Measurements from ENCODE around the gene CES4A. TPM values are rescaled to one million over a fixed set of nuclear protein-coding genes. Genes with fewer than 3 reads are reported as not detected.
"Not testable (repeated sequence)": the region's sequence is repeated elsewhere in the genome, so short reads cannot be mapped to it uniquely, and the experiment has no call there.

CES4A gene
- total RNA-seq, 1 donor = 8.1 TPM

DNA sequence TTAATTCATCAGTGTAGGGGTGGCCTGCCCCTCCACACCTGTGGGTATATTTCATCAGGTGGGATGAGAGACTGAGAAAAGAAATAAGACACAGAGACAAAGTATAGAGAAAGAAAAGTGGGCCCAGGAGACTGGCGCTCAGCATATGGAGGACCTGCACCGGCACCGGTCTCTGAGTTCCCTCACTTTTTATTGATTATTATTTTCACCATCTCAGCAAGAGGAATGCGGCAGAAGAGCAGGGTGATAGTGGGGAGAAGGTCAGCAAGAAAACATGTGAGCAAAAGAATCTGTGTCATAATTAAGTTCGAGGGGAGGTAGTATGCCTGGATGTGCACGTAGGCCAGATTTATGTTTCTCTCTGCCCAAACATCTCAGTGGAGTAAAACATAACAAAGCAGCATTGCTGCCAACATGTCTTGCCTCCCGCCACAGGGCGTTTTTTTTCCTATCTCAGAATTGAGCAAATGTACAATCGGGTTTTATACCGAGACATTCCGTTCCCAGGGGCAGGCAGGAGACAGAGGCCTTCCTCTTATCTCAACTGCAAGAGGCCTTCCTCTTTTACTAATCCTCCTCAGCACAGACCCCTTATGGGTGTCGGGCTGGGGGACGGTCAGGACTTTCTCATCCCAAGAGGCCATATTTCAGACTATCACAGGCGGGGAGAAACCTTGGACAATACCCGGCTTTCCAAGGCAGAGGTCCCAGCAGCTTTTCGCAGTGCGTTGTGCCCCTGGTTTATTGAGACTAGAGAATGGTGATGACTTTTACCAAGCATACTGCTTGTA, 32.8 kb upstream of the CES4A start:
- not testable (repeated sequence) for DNase-seq (ENCODE audit: low read depth in 2 of 3, low spot score in 2 of 3)

DNA sequence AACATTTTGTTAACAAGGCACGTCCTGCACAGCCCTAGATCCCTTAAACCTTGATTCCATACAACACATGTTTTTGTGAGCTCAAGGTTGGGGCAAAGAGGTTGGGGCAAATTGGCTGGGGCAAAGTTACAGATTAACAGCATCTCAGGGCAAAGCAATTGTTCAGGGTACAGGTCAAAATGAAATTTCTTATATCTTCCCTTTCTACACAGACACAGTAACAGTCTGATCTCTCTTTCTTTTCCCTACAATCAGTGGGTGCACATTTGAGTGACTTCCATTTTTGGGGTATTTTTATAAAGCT, 32.3 kb upstream of the CES4A start:
- DNase-seq (ENCODE audit: low read depth in 2 of 3, low spot score in 2 of 3) = not testable (repeated sequence)

DNA sequence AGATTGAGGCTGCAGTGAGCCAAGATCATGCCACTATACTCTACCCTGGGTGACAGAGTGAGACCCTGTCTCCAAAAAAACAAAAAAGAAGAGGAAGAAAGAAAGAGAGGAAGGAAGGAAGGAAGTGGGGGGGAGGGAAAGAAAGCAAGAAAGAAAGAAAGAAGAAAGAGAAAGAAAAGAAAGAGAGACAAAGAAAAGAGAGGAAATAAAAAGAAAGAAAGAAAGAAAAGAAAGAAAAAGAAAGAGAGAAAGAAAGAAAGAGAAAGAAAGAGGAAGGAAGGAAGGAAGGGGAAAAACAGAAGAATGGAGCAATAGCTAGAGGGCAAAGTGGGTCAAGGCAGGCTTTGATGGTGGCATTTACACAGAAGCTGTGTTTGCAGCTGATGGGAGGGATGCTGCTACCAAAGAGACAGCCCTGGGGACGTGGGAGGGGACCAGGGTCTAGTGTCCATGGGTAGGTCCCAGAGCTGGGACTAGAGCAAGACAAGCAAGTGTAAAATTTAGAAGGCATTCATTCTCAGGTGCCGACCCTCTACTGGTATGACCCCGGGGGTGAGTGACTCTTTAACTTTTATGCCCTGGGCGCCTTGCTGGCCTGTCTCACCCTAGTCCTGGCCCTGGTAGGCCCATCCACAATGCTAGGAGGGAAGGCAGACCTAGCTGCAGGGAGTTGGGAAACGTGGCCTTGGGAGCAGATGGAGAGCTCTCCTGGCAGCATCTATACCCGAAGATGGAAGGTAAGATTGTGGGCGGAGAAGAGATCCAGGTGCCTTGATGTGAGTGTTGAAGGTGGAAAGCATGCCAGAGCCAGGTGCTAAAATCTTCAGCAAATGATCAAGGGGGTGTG, 29.3 kb upstream of the CES4A start:
- no peak for DNase-seq (ENCODE audit: low read depth in 2 of 3, low spot score in 2 of 3)

DNA sequence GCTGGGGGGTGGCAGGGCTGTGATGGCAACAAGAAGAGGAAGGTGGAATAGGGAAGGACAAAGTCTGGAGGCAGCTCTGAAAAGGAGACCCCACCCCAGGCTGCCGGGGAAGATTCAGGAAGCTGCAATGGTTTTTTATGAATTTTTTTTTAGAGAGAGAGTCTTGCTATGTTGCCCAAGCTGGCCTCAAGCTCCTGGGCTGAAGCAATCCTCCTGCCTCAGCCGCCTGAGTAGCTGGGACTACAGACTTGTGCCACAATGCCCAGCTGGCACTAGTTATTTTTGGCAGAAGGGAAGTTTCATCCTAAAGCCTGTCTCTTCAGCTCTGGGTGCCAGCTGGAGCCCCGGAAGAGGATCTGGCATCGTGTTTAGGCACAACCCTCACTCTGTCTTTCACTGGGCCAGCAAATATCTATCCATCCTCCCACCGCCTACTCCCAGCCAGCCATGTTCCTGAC, 28.7 kb upstream of the CES4A start:
- DNase-seq (ENCODE audit: low read depth in 2 of 3, low spot score in 2 of 3) = no peak

DNA sequence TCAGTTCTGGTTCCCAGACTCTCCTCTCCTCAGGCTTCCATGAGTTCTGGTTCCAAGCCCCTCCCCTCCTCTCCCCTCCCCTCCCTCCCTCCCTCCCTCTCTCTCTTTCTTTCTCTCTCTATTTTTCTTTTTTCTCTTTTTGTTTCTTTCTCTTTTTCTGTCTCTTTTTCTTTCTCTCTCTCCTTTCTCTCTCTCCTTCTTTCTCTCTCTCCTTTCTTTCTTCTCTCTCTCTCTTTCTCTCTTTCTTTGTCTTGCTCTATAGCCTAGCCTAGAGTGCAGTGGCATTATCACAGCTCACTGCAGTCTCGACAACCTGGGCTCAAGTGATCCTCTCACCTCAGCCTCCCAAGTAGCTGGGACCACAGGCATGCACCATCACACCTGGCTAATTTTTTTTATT, 28.1 kb upstream of the CES4A start:
- DNase-seq (ENCODE audit: low read depth in 2 of 3, low spot score in 2 of 3) = no peak

DNA sequence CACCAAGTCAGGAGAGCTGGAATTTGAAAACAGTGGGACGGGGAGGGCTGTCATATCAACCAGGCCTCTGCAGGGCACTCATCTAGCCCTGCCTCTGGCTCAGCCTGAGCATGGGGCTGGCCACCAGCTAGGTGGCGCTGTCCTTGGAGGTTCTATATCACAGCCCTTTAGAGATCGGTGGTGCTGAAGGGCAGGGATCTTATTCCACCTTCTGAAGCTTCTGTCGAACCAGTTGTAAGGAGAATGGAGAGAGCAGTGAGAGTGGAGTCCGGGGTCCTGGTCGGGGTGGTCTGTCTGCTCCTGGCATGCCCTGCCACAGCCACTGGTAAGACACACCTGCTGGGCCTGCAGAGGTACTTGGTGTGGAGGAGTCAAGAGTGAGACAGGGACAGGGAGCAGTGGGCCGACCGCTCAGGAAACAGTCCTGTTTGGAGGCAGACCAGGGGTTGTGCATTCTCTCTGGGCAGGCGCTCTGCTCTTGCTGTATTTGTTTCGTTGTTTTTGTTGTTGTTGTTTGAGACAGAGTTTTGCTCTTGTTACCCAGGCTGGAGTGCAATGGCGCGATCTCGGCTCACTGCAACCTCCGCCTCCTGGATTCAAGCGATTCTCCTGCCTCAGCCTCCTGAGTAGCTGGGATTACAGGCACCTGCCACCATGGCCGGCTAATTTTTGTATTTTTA, 27.2 kb upstream of the CES4A start, which contains the start of gene CES3:
TSS of gene CES3 (plus strand) at position 202 of the 680 bp plus-strand sequence. CDS start at position 244, 42 bp downstream.
- peak in 2 of 3 donors; percentile 64 to 79 for DNase-seq (ENCODE audit: low read depth in 2 of 3, low spot score in 2 of 3)

DNA sequence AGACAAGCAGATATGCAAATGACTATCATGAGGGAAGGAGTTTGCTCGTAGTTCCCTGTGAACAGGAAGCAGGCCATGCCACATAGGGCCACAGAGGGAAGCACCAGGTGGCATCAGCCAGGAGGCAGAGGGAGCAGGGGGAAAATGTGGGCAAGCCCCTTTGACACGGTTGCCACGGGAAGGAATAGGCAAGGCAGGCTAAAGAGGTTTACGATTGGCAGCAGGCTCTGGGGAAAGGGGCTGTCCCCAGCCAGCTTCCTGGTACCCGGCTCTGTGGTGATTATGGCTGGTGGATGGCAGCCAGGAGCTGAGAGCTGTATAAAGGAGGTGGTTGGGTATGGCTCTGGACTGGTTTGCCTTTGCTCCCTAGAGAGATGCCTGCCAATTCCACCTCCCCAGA, 26.5 kb upstream of the CES4A start:
- peak in 1 of 3 donors; percentile 40 for DNase-seq (ENCODE audit: low read depth in 2 of 3, low spot score in 2 of 3)

DNA sequence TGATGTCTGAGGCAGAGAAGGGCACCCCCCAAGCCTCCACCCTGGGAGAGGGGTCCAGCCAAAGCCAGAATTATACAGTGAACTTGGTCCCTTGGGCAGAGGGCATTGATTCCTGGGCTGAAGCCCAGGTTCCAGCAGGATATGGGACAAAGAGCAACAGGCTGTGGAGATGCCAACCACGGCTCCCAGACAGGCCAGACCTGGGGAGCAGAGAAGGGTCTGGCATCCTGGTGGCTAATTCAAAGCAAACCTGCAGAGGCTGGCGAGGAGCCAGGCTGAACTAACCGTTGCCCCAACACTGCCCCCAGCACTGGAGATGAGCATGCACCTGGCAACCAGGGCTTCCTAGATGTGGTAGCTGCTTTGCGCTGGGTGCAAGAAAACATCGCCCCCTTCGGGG, 24.3 kb upstream of the CES4A start:
- DNase-seq (ENCODE audit: low read depth in 2 of 3, low spot score in 2 of 3) = no peak

DNA sequence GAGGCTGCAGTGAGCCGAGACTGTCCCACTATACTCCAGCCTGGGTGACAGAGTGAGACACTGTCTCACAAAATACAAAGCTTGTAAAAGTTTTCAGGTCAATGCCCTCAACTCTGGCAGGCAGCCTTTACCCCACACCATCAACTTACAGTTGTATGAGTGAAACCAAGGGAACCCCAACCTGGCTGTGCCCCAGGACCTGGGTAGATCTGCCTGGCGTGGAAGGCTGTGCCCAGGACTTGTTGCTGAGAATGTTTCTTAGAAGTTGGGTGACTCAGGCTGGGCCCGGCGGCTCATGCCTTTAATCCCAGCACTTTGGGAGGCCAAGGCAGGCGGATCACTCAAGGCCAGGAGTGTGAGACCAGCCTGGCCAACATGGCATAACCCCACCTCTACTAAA, 19.5 kb upstream of the CES4A start:
- no peak for DNase-seq (ENCODE audit: low read depth in 2 of 3, low spot score in 2 of 3)

DNA sequence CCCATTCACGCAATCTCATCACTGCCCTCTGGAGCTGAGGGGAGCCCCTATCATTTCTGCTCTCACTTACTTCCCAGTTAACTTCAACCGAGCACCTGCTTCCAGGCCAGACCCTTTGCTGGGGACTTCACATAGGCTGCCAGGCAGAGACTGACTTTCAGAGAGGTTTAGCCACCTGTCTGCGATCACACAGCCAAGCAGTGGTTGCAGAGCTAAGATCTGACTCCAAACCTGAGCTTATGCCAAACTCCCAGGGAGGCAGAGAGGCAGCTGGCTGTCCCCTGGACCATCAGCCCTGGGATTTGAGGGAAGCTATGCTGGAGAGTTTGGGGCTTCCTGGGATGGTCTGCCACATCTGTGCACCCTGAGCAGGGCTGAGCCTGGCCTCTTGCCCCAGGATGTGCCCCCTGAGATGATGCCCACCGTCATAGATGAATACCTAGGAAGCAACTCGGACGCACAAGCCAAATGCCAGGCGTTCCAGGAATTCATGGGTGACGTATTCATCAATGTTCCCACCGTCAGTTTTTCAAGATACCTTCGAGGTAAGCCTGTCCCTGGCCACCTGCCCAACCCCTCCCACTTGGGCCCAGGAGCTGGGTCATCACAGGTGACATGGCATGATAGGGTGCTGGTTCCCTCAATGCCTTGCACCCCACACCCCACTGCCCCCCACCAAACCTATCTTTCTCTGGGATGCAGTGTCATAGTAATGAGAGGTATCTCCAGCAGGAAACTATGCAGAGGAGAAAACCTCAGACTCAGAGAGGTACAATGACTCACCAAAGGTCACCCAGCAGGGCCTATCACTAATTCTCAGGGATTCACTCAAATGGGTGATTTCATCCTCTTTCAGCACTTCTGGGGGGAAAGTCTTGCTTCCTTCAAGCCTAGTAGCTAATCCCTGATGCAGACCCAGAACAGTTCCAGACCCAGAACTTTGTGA, 17.3 kb upstream of the CES4A start:
- no peak for DNase-seq (ENCODE audit: low read depth in 2 of 3, low spot score in 2 of 3)

DNA sequence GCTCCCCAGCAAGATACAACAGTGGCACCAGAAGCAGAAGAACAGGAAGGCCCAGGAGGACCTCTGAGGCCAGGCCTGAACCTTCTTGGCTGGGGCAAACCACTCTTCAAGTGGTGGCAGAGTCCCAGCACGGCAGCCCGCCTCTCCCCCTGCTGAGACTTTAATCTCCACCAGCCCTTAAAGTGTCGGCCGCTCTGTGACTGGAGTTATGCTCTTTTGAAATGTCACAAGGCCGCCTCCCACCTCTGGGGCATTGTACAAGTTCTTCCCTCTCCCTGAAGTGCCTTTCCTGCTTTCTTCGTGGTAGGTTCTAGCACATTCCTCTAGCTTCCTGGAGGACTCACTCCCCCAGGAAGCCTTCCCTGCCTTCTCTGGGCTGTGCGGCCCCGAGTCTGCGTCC, 15.4 kb upstream of the CES4A start:
- DNase-seq (ENCODE audit: low read depth in 2 of 3, low spot score in 2 of 3) = no peak

DNA sequence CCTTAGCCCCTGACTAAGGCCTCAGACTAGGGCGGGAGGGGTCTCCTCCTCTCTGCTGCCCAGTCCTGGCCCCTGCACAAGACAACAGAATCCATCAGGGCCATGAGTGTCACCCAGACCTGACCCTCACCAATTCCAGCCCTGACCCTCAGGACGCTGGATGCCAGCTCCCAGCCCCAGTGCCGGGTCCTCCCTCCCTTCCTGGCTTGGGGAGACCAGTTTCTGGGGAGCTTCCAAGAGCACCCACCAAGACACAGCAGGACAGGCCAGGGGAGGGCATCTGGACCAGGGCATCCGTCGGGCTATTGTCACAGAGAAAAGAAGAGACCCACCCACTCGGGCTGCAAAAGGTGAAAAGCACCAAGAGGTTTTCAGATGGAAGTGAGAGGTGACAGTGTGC, 14.7 kb upstream of the CES4A start:
- no peak for DNase-seq (ENCODE audit: low read depth in 2 of 3, low spot score in 2 of 3)

DNA sequence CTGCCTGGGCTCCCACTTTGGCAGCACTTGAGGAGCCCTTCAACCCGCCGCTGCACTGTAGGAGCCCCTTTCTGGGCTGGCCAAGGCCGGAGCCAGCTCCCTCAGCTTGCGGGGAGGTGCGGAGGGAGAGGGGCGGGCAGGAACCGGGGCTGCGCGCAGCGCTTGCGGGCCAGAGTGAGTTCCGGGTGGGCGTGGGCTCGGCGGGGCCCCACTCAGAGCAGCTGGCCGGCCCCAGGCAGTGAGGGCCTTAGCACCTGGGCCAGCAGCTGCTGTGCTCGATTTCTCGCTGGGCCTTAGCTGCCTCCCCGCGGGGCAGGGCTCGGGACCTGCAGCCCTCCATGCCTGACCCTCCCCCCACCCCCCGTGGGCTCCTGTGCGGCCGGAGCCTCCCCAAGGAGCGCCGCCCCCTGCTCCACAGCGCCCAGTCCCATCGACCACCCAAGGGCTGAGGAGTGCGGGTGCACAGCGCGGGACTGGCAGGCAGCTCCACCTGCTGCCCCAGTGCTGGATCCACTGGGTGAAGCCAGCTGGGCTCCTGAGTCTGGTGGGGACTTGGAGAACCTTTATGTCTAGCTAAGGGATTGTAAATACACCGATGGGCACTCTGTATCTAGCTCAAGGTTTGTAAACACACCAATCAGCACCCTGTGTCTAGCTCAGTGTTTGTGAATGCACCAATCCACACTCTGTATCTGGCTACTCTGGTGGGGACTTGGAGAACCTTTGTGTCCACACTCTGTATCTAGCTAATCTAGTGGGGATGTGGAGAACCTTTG, 14.0 kb upstream of the CES4A start:
- DNase-seq (ENCODE audit: low read depth in 2 of 3, low spot score in 2 of 3) = not testable (repeated sequence)

DNA sequence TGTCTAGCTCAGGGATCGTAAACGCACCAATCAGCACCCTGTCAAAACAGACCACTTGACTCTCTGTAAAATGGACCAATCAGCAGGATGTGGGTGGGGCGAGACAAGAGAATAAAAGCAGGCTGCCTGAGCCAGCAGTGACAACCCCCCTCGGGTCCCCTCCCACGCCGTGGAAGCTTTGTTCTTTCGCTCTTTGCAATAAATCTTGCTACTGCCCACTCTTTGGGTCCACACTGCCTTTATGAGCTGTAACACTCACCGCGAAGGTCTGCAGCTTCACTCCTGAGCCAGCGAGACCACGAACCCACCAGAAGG, 13.5 kb upstream of the CES4A start:
- DNase-seq (ENCODE audit: low read depth in 2 of 3, low spot score in 2 of 3) = not testable (repeated sequence)

DNA sequence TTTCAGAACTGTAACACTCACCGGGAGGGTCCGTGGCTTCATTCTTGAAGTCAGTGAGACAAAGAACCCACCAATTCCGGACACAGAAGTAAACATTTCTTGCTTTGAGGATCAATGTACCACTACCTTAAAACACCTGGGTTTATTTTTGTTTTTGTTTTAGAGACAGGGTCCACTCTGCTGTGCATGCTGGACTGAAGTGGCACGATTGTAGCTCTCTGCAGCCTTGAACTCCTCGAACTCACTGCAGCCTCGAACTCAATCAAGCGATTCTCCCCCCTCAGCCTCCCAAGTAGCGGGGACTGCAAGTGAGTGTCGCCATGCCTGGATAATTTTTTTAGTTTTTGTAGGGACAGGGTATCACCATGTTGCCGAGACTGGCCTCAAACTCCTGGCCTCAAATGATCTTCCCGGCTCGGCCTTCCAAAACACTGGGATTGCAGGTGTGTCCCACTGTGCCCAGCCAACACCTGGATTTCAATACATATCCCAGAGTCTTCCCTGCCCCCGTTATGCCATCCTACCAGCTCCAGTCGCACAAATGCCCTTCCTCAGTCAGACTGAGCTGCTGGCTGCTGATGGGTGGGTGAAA, 13.0 kb upstream of the CES4A start:
- no peak for DNase-seq (ENCODE audit: low read depth in 2 of 3, low spot score in 2 of 3)

DNA sequence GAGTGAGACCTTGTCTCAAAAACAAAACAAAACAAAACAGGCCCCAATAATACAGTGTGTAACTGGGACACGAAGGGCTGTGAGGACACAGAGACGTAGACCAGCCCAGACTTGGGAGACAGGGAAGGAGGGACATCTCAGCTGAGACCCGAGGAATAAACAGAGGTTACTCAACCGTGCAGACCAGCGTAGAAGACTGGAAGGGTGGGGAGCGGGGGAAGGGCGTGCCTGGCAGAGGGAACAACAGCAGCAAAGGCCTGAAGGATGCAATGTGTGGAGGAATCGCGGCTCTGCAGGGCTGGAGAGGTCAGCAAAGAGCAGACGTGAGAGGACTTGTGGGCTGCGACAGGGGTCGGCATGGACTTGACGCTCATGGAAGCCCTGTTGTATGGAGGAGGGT, 11.6 kb upstream of the CES4A start:
- no peak for DNase-seq (ENCODE audit: low read depth in 2 of 3, low spot score in 2 of 3)

DNA sequence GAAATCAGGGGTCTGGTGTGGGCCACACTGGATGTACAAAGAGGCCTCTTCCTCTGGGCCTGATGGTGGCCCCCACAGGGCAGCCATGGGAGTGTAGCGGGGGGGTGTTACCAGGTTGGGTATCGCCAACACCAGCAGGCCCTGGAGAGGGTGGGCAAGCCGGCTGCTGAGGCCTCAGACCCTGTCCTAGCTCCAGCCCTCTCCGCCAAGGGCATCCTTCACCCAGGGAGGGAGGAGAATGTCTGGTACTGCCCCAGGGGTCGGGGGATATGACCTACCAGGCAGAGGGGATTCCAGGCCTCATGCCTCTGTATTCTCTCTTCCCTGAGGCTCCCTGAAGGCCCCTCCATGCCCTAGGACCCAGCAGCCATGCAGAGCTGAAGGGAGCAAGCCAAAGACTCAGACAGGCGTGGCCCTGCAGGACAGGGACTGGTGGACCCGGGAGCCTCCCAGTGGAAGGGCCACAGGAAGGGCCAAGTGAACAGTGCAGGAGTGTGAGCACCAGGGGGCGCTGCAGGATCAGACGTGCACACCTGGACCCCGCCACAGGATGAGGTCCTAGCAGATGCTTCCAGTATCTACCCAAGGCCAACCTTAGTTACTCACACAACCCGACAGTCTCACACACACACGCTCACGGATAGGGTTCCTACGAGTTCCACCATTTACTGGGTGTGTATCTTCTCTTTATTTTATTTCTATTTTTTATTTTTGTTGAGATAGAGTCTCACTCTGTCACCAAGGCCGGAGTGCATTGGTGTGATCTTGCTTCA, 10.9 kb upstream of the CES4A start:
- peak; percentile 72 to 88 (median 74) for DNase-seq (ENCODE audit: low read depth in 2 of 3, low spot score in 2 of 3)

DNA sequence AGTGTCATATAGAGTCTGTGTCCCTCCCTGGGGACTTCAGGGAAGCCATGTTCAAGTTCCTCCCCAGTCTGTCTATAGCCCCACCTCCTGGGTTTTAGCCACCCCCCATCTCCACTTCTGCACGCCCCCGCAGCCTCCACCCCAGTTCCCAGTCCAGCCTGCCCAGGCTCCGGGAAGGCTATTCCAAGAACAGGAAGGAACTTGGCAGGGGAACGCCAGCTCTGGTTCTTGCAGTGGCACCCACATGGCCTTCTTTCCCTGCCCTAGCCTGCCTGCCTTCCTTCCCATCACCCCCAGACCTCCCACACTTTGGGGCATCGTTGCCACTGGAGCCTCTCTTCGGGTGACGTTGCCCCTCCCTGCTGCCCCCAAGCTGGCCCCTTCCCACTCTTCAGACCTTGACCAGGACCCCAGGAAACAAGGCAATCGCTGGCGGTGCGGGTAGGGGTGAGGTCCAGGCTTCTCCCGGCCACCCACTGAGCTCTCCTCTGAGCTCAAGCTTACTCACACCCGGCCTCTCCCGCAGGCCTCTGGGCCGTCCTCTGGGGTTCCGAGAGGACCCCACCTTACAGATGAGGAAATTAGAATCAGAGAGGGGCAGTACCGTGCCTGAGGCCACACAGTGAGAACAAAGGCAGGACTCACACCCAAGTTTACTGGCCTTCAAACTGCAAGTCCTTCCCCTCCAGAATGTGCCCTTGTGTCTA, 9.2 kb upstream of the CES4A start:
- DNase-seq (ENCODE audit: low read depth in 2 of 3, low spot score in 2 of 3) = no peak
